Pulmonary artery endothelial cell (primary cell): ENCODE results near the gene PROK1. TPM values are rescaled to one million over a fixed set of nuclear protein-coding genes. Genes with fewer than 3 reads are reported as not detected.
"Not testable (repeated sequence)": the region's sequence is repeated elsewhere in the genome, so short reads cannot be mapped to it uniquely, and the experiment has no call there.

Experiments used
- DNase-seq: peaks from one replicate; pipeline ENCODE4 v3.0.0-alpha.2; 2011; ENCODE audit warnings: low read depth, low spot score
- total RNA-seq: library from RNA; depleted of rRNA; stranded (reverse); fragments of >200 nt; gene quantifications from 2 replicates; pipeline ENCODE4 v1.2.3, GENCODE V29; 2014

Gene PROK1, protein sequence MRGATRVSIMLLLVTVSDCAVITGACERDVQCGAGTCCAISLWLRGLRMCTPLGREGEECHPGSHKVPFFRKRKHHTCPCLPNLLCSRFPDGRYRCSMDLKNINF
- total RNA-seq, result not detected in 2 replicates

- no peak for DNase-seq
These were observed at the start of gene PROK1 for GRCh38 chr1:110450929-110451328. TSS of gene PROK1 (plus strand) at chr1:110451149. CDS start at chr1:110451217, 68 bp downstream.

- DNase-seq, result no peak
These were observed 47.1 kb upstream of the PROK1 start for GRCh38 chr1:110403805-110404204.

GRCh38 chr1:110404401-110404800 is 46.5 kb upstream of the PROK1 start:
- no peak for DNase-seq

- DNase-seq, result not testable (repeated sequence)
These were observed 44.5 kb upstream of the PROK1 start for GRCh38 chr1:110406407-110406806.

- peak; percentile 75 for DNase-seq
These were observed 43.4 kb upstream of the PROK1 start, which contains the start of gene LAMTOR5 for GRCh38 chr1:110407260-110408210. TSS of gene LAMTOR5 (minus strand) at chr1:110407694. CDS start at chr1:110407620, 74 bp downstream.

DNA sequence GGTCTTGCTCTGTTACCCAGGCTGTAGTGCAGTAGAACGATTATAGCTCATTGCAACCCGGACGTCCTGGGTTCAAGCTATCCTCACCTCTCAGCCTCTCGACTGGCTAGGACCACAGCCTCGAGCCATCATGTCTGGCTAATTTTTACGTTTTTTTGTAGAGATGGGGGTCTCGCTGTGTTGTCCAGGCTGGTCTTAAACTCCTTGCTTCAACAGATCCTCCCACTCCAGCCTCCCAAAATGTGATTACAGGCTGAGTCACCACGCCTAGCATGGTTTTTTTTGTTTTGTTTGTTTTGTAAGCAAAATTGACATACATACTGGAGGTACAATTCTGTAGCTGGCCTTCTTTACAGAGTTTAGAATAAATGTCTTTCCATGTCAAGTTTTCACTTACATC is 42.5 kb upstream of the PROK1 start:
- no peak for DNase-seq

DNA sequence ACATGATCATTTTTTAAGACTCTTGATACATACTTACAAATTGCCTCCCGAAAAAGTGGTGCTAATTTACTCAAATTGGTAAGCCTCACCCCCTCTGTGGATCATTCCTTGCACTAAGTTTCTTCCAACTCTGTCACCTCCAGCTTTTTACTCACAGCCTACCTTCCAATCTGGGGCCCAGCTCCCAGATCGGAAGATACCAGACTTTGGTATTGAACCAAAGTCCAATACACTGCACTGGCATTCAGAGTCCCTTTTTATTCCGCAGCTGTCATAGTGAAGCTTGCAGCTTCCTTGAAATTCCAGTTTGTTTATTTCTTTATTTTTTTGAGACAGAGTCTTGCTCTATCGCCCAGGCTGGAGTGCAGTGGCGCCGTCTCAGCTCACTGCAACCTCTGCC is 41.6 kb upstream of the PROK1 start:
- no peak for DNase-seq

GRCh38 chr1:110411173-110411735 is 39.7 kb upstream of the PROK1 start:
- no peak for DNase-seq

GRCh38 chr1:110412576-110412975 is 38.4 kb upstream of the PROK1 start:
- DNase-seq, result peak; percentile 17

DNA sequence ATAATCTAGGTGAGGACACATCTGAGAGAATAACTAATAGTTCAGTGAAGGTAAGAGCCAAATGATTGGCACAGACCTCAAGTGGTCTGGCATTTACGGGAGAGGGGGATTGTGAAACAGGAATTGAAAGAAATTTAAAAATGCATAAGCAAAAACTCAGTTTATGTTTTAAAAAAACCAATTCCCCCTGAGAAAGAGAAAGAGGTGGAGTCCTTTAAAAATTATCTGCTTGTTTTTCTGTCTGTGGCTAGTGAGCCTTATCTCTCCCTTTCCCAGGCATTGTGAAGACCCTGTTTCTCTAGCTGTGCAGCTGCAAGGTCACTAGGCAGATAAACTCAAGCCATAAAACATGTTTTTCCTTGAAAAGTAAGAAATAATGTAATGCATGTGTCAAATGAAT is 37.9 kb upstream of the PROK1 start:
- DNase-seq, result not testable (repeated sequence)

- DNase-seq, result no peak
These were observed 32.2 kb upstream of the PROK1 start for GRCh38 chr1:110418729-110419128.

DNA sequence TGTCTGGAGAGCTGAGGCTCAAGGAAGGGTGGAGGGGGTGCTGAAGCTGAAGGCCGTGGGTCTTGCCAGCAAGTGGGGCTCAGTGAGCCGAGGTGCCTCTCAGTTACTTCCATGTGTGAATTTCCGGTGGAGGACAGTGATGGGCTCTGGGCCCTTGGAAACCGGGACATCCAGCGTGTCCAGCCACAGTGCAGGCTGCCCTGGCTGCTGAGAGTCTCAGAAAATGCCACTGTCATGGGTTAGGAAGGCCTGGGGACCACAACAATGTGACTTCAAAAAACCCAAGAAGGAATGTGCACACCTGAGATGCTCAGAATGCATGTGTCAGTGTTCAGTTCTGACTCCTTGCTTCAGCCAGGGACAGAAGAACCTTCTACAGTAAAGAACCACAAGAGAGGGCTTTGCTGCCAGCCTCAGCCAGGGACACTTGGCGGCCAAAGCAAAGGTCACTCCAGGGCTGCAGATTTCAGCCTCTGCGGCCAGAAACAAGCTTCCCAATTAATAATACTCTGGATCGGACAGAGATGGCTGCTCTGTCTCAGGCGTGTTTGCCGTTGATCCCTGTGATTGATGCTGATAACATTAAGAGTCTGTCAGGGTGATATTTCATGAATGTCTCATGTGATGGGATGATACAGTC is 30.8 kb upstream of the PROK1 start:
- DNase-seq, result no peak

DNA sequence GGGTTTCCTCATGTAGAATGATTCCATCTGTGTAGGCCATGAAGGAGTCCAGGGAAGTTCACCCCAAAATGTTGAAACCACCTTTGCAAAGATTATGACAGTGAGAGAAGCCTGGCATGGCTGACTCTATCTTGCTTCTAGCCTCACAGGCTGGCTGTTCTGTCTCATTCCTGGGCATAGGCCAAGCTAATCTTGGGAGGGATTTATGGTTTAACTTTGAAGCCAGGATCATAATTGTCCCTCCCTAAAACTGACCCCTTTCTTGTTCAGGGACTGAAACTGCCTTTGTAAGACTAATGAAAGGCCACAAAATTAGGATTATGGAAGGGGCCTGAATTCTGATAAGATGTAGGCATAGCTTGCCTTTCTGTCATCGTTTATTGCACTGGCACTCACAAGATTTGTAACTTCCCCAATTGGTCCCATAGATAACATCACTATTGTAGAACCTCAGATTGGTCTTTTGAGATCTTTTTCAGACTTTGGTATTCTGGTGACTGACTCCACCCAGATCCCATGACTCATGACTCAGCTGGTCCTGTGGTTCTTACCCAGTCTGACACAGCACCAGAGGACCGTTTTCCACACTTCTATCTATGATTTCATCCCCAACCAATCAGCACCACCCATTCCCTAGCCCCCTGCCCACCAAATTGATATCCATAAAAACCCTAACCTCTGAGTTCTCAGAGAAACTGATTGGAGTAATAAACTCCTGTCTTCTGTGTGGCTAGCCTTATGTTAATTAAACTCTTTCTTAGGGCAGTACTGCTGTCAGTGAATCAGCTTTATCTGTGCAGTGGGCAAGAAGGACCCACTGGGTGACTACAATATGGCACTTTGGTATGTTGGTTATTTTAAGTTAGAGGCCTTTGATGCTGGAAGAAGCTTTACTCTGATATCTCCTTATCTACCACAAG is 29.8 kb upstream of the PROK1 start:
- DNase-seq, result no peak

- DNase-seq, result no peak
These were observed 26.0 kb upstream of the PROK1 start for GRCh38 chr1:110424699-110425611.

DNA sequence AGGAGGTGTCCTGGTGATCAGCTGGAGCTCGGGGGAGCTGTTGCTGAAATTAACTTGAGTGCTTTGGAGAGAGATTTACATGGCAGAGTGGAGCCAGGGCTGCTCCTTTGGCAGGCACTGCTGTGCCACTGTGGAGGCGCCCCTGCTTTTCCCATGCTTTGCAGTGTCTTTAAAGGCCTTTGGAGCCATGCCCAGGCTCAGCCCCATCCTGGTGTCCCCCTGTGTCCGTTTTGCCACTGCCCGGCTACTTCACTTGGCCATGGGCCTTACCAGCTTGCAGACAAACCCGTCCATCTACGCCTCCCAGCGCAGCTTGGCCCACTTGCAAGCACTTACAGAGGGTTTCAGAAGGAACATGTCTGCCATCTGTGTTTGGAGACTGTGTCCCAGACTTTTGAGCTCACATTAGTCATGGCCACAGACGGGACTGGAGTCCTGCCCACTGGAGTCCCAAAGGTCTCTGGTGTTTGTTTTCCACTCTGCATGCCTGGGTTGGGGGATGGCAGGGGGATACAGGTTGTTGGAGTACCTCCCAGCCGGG is 25.3 kb upstream of the PROK1 start:
- no peak for DNase-seq

DNA sequence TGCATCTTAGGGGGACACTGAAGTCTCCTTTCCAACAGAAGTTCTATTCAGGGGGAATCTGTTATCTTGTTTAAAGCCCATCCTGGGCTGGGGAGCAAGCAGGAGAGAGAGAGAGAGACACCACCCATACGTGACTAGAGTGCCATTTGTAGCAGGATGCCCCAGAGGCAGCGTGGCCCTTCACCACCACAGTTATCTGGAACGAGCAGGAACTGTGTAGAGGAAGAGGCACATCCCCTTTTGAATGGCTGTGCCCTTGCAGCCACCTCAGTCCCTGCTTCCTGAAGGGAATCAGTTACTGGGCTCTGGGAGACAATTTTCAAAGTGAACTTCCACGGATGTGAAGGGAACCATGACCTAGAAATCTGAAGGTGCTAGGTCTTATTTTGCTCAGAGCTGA is 24.1 kb upstream of the PROK1 start:
- no peak for DNase-seq

GRCh38 chr1:110428946-110429345 is 22.0 kb upstream of the PROK1 start:
- DNase-seq, result no peak

GRCh38 chr1:110430366-110430765 is 20.6 kb upstream of the PROK1 start:
- DNase-seq, result no peak

GRCh38 chr1:110430901-110431300 is 20.0 kb upstream of the PROK1 start:
- DNase-seq, result no peak

DNA sequence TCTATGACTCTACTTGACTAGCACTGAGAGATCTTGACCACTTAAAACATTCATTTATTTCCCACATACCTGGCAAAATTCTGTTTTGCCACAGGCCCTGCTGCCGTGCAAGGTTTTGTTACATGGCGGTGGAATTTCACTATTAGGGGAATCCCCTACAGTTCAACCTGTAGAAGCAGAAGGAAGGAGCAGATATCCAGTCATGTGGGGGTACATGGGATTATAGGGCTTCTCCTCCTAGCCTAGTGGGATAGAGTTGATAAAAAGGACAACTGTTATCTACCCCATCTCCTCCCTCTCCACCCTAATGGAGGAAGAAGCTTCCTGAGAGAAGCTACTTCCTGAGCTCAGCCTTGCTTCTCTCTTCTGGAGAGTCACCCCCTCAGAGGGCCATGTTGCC is 17.7 kb upstream of the PROK1 start:
- DNase-seq, result no peak
